CD4-positive, alpha-beta T cell treated with Interleukin-12 subunit alpha and Interleukin-12 subunit beta, for 1 hour (primary cell): ENCODE results near the gene COL1A2.
A peak's percentile ranks its signal among the peaks of the same experiment; 100 is the strongest.

ENCODE experiments used
- DNase-seq: peaks from one replicate; pipeline ENCODE4 v3.0.0-alpha.2; 2020

The COL1A2 gene

GRCh38 chr7:94384315-94384714 lies 10.4 kb upstream of the COL1A2 start:
- DNase-seq: no peak

DNA sequence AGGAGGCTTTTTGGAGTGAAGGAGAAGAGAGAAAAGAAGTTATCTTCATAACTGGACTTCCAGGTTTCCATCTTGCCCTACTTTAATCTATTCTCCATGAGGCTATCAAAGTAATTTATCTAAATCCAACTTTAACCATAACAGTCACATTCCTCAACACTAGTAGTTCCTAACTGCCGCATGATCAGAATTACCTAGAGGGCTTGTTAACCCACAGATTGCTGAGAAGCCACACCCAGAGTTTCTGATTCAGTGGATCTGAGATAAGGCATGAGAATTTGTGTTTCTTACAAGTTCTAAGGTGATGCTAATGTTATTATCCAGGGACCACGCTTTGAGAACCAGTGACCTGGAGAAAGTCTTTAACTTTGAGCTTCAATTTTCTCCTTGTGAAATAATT lies 8.3 kb upstream of the COL1A2 start:
- no peak for DNase-seq

- DNase-seq: no peak
Observed at GRCh38 chr7:94388540-94388939, 6.2 kb upstream of the COL1A2 start.

DNA sequence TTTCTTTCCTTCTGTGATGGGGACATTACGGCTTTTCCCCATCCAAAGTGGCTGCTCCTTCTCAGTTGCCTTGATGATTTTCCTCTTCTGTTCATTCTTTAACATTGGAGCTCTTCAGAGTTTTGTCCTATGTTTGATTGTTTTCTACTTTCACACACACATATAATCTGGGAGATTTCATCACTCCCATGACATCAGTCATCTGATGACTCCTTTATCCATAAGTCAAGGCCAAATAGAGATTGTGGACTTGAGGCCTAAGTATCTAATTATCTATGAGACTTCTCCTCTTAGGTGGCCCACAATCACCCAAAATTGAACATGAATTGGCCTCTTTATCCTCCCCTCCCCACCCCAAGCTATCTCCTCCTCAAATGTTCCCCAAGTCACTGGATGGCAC lies 5.3 kb upstream of the COL1A2 start:
- DNase-seq: no peak

DNA sequence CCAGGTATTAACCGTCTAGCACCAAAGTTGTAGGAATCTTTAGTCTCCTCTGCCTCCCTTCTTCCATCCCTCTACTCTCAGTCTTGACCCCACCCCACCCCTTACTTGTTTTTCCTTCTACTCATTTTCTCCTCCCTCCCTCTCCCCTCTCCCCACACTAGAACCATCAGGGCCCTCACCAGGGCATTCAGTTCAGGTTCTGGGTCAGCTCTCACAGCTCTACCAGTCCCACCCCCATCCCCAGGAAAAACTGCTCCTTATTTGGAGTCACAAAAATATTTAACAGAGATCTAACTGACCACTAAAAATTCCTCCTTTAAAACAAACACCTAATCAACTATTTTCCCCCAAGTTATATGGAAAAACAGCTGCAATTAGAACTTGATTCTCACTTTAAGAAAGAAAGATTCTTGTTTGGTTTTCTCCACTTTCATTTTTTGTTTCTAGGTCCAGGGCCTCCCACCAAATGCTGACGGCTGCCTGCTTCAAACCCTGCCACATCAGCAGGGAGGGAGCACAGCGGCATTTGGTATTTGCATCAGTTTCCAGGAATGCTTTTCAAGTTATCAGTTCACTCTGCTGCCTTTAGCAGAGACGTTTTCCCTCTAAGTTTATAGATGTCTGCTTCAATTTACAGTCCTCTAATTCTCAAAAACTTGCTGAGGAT lies 2.8 kb upstream of the COL1A2 start:
- DNase-seq: no peak

- DNase-seq: no peak
Observed at GRCh38 chr7:94392393-94392786, 2.3 kb upstream of the COL1A2 start.

DNA sequence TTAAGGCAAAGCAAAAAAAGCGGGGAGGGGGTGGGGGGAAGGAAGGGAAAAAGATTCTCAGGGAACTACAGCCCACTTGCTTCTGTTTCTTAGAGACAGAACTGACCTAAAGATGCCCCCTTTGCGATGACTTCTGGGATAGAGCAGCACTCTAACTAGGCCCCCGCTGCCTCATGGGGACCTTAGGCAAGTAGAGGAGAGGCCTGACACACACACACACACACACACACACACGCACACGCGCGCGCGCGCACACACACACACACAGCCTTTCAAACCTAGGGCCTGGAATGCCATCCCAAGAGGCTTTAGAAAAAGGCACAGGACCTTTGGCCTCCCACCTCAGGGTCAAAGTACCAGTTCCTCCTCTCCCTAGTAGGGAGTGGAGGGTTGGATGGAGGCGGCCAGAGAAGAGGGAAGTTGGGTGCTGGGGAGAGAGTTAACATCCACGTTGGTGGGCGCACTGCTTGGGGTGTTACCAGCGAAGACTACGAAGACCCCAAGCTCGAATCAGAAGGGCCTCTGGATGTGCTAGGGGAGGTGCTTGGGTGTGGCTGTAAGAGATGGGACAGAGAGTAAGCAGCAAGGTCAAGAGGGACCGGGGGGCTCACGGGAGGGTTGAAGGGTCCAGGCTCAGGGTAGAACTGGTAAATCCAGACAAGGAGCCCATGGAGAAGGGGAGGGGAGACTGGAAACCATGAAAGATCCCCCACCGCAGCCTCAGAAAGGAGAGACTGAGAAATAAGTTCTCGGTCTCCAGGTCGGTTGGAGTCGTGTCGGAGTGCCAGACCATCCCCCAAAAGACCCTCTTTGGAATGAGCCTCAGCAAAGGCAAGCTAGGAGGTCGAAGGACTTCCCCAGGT lies 1.2 kb upstream of the COL1A2 start:
- no peak for DNase-seq

DNA sequence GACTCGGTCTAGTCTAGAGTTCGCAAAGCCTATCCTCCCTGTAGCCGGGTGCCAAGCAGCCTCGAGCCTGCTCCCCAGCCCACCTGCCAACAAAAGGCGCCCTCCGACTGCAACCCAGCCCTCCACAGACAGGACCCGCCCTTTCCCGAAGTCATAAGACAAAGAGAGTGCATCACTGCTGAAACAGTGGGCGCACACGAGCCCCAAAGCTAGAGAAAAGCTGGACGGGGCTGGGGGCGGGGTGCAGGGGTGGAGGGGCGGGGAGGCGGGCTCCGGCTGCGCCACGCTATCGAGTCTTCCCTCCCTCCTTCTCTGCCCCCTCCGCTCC lies 622 bp upstream of the COL1A2 start:
- DNase-seq: no peak

DNA sequence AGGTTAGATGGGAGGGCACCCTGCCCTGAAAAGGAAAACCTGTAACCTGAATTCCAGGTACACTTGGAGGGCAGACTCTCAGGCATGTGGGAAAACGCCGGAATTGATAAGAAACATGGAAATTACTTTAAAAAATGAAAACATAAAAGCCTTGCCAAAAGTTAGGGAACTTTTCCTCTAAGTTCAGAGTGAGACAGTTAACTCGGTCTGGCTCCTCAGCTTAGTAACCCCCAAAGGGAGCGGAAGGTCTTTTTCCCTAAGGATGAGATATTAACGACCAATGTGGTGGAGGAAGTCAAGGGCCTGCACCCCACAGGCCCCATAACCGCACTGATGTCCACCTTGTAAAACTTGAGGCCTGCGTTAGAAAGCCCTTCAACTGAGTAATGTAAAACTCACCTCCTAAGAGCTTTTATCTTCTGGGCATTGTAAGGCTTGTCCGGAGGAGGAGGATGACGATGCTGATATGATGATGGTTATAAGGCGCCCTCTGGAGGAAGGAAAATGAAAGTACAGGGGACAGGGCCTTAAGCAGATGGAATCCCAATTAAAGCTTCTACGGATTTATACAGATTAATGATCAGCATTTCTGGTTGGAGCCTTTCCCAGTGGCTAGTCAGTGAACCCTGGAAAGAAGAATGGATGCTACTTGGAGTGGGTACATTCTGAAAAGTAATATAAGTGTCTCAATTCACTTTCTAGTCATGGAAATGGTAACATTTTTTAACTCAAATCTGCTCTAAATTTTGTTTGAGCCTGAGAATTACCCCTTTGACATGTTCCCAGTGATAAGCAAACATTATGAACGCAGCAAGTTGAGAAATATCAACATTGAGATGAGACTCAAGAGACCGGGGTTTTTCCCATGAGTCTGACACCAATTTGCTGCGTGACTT lies 694 bp downstream of the COL1A2 start:
- peak; percentile 25 for DNase-seq

GRCh38 chr7:94396037-94396431 lies 1.3 kb downstream of the COL1A2 start:
- no peak for DNase-seq

DNA sequence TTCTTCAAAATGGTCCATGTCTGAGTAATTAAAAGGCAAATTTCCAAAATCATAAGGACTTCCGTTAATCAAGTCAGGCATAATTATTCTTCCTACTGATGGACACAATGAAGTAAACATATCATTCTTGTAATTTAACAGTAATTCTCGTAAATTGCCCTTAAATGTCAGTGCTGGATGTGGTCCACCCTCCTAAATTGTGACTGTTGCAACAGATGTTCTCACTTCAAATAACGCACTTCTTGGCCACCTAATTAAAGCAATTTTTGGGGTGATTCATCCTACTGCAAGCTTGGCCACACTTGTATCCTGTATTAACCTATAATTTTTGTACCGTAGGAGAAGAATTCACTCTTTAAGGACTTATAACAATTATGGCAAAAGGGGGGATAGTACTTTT lies 1.9 kb downstream of the COL1A2 start:
- no peak for DNase-seq

GRCh38 chr7:94397722-94398121 lies 3.0 kb downstream of the COL1A2 start:
- DNase-seq: no peak

- DNase-seq: no peak
Observed at GRCh38 chr7:94398841-94399240, 4.1 kb downstream of the COL1A2 start.

DNA sequence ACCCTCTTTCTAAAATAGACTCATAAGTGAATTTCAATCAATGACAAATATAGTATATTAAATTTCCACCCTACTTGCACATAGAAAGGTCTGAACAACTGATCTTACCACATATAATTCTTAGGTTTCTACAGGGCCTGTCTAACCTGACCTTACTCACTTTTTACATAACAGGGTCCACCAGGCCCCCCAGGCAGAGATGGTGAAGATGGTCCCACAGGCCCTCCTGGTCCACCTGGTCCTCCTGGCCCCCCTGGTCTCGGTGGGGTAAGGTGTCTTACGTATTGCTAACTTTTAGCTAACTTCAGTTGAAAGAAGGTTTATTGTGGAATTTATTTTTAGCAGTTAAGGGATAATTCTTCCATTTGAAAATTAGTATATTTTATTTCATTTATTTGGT lies 5.3 kb downstream of the COL1A2 start:
- no peak for DNase-seq

- no peak for DNase-seq
Observed at GRCh38 chr7:94400643-94401427, 6.1 kb downstream of the COL1A2 start.

DNA sequence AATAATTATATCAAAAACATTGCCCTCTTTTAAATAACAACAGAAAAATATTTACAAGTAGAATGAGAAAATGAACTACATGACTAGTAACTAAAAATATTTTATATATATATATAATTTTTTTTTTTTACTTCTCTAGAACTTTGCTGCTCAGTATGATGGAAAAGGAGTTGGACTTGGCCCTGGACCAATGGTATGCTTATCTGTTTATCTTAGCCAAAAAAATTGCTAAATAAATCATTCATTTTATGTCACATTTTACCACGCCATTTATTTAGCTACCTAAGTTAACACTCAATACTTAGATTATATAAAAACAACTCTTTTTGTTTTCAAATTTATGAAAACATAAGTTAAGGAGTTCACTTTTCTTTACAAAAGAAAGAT lies 6.7 kb downstream of the COL1A2 start:
- DNase-seq: no peak

GRCh38 chr7:94403546-94403945 lies 8.9 kb downstream of the COL1A2 start:
- DNase-seq: no peak

DNA sequence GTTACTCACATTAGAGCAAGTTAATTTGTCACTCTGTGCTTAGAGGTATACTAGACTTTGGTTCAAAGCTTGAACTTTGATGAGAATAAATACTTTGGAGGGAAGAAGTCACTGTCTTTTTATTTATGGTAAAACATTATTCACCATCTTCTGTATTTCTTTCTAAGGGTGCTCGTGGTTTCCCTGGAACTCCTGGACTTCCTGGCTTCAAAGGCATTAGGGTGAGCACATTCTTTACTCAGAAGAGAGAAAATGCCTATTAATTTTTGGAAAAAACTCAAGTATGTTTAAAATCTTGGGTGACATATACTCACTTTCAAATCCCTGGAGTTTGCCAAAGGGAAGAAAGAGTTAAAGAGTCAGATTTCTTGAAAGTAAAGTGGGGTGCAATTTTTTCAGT lies 10.8 kb downstream of the COL1A2 start:
- no peak for DNase-seq

GRCh38 chr7:94406696-94407095 lies 12.0 kb downstream of the COL1A2 start:
- no peak for DNase-seq

GRCh38 chr7:94409200-94409948 lies 14.7 kb downstream of the COL1A2 start:
- DNase-seq: no peak

- no peak for DNase-seq
Observed at GRCh38 chr7:94410413-94411187, 15.9 kb downstream of the COL1A2 start.

- no peak for DNase-seq
Observed at GRCh38 chr7:94411188-94411466, 16.4 kb downstream of the COL1A2 start.
